NCI-H146 treated with DMSO at 0.1 percent for 48 hours (cell line): ENCODE results near the gene GCNT2.
"Not testable (repeated sequence)": the region's sequence is repeated elsewhere in the genome, so short reads cannot be mapped to it uniquely, and the experiment has no call there.

Experiments
- DNase-seq: peaks from one replicate; lab custom pipeline; 2025; ENCODE audit not compliant: unreplicated experiment; lab: John Stamatoyannopoulos, UW

The GCNT2 gene

DNA sequence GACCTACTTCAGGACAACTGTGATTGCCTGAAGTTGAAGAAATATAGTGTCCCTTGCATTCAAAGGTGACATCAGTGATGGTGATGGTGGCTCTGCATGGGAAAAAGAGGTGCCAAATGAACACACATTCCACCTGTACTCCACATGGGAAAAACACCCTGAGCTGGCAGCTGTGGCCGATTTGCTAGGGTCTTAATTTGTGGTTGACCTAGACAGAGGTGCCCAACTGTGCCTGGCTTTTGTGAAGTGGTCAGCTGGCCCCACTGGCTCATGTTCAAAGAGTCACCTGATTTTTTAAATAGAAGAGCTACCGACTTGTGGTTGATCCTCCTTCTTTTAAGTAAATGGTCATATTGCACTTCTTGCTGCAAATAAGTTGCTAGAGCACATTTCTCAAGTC, 7.6 kb upstream of the GCNT2 start:
- DNase-seq: peak; percentile 17

DNA sequence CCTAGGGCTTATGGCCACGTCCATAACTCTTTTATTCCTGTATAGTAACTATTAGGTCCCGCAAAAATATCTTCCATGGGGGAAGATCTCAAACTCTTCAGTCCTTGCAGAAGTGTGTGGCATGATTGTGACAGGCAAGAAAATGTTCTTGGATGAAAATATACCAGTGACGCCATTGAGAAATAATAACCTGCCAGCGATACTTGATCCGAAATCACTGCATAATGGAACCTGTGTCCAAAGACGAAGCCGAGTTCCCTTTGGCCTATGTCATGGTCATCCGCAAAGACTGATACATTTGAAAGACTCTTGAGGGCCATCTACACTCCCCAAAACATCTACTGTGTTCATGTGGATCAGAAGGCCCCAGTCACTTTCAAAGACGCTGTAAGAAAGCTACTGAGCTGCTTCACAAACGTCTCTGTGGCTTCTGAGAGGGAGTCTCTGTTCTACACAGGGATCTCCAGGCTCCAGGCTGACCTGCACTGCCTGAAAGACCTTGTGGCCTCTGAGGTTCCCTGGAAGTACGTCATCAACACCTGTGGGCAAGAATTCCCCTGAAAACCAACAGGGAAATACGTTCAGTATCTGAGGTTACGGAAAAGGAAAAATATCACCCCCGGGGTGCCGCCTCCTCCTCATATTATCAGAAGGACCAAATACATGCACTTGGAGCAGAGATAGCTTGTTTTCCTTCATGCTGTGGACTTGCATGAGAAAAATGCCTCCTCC, 6.9 kb upstream of the GCNT2 start:
- DNase-seq: no peak

DNA sequence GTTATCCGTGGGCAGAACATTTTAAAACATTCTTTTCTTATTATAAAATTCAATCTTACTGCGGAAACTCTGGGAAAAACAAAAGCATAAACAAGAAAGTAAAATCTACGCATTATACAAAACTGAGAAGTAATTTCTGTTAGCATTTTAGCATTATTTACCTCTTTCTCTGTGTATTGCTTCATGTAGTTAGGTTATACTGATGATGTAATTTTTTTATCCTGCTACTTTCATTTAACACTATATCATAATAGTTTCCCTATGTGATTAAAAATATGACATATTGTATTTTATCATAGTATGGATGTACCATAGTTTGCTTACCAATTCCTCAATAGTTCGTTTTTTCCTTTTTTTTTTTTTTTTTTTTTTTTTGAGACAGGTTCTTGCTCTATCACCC, 4.2 kb upstream of the GCNT2 start:
- no peak for DNase-seq

DNA sequence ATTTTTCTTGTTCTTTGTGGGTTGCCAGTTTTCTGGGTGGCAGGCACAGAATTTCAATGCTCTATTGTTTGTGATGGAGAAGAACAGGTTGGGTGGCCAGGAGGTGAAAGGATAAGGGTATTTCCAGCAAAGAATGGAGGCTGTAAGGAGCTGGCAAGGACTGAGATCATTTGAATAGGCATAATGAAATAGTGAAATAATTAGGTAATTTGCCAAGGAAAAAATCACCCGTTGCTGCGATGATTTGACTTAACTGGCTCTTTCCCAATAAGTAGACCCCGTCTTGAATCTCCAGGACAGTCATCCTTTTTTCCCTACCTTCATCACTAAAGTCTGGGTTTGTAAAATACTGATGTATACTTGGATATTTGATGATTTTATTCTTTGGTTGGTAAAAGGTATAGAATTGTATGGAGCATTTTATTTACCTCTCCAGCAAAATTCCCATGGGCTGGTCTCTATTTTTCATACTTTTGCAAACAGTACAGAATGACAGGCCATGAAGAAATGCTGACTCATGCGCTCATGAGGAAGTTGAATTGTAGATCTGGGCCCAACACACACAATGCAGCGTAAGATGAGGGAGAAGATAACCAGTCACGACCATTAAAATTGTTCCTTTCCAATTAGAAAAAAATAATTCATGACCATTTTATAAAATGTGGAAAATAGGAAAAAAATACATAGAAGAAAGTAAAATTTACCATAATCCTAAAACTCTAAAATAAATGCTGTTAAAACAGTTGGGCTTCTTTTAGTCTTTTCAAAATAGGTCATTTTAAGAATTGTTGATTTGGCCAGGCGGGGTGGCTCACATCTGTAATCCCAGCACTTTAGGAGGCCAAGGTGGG, 2.4 kb upstream of the GCNT2 start:
- no peak for DNase-seq

DNA sequence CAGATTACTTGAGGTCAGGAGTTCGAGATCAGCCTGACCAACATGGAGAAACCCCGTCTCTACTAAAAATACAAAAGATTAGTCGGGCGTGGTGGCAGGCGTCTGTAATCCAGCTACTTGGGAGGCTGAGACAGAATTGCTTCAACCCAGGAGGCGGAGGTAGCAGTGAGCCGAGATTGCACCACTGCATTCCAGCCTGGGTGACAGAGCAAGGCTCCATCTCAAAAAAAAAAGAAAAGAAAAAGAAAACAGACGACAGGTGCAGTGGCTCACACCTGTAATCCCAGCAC, 1.8 kb upstream of the GCNT2 start:
- not testable (repeated sequence) for DNase-seq

DNA sequence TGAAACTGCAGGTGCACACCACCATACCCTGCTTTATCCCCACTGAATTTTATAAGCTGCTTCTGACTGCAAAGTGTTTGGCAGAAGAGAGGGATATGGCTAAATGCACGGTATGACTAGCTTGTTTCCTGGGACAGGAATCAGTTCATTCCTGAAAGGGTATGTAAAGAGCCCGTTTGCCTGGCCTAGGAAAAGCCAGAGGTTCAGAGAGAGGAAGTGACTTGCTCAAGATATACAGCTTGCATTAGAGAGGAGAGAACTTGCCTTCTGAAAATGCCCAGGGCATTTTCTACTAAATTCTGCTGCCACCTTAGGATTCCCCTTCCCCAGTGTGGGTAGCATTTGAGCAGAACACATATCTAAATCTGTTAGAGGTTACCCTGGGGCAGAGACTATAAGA, 683 bp upstream of the GCNT2 start:
- no peak for DNase-seq

DNA sequence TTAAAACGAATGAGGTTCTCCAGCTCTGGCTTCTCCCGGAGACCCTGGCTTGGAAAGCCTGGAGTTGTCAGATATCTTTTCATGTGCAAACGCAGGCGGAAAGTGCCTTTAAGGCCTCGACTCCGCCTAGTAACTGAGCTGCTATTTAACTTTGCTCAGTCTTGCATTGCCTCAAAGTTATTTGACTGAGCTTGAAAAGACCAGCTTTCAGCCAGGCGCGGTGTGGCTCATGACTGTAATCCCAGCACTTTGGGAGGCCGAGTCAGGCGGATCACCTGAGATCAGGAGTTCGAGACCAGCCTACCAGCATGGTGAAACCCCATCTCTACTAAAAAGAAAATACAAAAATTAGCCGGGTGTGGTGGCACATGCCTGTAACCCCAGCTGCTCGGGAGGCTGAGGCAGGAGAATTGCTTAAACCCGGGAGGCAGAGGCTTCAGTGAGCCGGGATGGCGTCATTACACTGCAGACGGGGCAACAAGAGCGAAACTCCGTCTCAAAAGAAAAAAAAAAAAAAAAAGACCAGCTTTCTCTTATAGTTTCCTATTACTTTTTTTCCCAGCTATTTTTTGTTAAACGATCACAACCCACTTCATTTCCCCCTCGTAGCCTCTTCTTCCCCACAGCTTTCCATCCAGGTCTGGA, 1.9 kb downstream of the GCNT2 start:
- DNase-seq: no peak

DNA sequence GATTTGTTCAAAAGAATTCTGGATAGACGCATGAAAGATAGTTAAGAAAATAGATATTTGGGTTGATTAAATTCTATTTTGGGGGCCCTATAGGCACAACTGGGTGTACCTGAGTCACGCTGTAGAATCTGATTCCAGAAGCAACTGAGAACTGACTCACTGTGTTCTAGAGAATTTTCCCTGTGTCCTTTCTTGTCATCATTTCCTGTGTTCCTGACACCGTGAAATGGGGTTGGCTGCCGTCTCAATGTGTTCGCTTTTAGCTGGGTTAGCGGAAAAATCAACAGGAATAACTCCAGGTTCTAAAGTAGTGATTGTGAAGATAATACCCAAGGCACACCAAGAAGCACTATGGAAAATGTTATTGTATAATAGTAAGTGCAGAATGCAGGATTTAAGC, 5.0 kb downstream of the GCNT2 start:
- DNase-seq: no peak

DNA sequence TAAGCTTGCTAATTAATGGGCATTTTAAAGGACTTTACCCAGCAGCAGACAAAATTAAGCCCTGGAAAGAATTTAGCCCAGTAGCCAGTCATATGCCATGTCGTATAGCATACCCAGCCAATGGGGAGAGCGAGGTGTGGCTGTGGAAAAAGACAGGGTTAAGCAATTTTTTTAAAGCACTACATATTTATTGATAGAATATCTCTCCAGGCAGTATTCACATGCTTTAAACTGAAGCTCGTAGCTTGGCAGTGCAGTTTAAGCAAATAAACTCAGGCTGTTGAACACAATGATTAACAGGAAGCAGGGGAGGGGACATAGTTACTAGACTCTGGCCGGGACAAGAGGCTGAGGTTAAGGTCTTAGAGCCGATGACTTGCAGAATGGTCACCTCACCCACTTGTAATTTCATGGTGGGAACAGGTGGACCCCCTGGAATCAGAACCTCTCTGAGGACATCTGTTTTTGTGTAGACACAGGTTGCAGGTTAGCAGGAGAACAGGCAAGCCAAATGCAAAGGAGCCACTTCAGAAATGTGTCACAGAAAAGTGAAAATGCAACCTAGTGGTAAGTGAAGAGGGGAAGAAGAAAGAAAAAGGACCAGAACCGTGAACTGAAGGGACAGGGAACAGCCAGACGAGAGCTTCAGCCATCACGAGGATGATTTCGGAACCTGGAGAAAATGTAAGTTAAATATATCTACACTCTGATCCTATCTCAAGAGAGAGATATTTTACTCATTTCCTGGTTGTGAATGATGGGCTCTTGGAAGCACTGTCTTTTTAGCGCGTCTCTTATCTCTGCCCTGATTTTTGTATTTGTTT, 7.2 kb downstream of the GCNT2 start:
- peak; percentile 39 for DNase-seq

DNA sequence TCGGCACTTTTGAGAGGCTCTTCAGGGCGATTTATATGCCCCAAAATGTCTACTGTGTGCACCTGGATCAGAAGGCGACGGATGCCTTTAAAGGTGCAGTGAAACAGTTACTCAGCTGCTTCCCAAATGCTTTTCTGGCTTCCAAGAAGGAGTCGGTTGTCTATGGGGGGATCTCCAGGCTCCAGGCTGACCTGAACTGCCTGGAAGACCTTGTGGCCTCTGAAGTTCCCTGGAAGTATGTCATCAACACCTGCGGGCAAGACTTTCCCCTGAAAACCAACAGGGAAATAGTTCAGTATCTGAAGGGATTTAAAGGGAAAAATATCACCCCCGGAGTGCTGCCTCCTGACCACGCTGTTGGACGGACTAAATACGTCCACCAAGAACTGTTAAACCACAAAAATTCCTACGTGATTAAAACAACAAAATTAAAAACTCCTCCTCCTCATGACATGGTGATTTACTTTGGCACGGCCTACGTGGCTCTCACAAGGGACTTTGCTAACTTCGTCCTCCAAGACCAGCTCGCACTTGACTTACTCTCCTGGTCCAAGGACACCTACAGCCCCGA, 8.2 kb downstream of the GCNT2 start:
- no peak for DNase-seq

DNA sequence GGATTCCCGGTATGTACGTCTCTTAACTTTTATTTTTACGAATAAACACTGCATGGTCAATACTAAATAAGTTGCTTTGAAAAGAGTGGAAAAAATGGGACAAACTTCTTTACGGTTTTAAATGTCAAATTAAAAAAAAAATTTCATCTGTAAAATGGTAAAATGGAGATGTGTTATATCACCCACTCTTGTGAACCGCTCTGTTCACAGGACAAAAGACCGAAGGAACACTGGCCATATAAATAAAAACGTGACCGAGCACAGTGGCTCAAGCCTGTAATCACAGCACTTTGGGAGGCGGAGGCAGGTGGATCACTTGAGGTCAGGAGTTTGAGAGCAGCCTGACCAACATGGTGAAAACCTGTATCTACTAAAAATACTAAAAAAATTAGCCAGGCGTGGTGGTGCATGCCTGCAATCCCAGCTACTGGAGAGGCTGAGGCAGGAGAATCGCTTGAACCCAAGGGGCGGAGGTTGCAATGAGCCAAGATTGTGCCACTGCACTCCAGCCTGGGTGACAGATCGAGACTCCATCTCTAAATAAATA, 8.8 kb downstream of the GCNT2 start:
- DNase-seq: not testable (repeated sequence)

DNA sequence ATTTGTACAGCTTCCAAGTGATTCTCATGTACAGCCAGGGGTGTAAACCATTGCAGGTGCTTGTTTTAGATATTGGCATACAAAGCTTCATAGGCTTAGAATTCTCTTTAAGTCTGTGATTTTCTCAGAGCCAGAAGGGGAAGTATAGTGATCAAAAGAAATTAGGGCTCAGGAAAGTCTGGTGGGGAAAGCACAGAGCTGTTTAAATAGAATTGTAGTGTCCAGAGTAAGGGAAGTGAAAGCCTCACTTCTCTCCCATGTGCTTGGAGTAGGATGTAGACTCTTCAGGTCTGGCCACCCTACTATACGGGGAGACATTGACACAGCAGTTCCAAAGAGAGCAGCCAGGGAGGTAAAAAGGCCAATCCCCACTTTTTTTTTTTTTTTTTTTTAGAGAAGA, 10.4 kb downstream of the GCNT2 start:
- DNase-seq: no peak

DNA sequence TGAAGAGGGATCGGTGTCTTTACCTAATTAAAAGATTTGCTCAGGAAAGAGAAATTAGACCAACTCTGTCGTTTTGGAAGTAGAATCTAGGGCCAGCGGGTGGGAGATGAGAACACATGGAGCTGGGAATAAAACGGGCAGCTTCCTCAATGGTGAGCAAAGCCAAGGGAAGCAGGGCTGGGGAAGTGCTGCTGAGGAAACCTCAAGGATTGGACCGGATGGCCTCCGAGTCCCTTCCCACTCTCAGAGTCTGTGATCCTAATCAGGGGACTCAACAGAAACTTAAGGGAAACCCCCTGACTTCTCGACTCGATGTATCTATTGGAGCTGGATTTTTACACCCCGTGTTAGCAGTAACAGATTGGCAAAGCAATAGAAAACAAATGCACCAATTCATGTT, 10.8 kb downstream of the GCNT2 start:
- DNase-seq: no peak

DNA sequence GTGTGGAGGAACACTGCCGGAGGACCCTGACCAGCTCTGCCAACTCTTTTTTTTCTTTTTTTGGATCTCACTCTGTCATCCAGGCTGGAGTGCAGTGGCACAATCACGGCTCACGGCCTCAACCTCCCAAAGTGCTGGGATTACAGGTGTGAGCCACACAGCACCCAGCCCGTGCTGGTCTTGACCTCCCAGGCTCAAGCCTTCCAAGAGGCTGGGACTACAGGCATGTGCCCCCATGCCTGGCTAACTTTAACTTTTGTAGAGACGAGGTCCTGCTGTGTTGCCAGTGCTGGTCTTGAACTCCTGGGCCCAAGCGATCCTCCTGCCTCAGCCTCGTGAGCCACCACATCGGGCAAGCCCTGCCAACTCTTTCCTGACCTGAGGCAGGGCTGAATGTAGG, 11.2 kb downstream of the GCNT2 start:
- no peak for DNase-seq

DNA sequence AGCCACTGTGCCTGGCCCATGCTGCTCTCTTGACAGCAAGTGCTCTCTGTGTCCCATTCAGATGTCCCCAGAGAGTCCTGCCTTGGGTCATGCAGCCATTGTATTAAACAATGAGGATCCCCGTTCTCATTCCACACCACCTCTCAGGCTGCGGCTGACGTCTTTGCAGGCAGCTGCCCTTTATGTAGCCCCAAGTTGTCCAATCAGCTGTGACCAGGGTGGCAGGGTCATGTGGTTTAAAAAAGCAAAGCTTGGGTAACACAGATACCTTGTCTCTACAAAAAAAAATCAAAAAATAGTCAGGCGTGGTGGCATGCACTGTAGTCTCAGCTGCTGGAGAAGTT, 13.2 kb downstream of the GCNT2 start:
- no peak for DNase-seq

DNA sequence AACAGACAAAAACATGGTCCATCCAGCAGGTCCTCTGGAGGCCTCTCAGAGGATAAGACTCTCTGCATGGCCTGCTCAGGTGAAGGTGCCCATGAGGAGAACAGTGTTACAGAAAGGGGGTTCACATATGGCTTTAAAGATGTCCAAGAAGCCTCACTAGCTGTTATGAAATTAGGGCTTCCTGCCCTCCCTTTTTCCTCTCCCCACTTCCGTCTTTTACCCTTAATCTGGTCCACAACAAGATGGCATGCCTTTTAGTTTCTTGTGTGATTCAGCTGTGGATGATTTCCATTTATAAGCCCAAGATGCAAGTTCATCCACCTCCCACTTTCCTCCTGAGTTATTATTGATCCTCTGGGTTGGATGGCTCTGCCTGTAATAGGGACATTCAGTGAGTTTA, 14.0 kb downstream of the GCNT2 start:
- no peak for DNase-seq

DNA sequence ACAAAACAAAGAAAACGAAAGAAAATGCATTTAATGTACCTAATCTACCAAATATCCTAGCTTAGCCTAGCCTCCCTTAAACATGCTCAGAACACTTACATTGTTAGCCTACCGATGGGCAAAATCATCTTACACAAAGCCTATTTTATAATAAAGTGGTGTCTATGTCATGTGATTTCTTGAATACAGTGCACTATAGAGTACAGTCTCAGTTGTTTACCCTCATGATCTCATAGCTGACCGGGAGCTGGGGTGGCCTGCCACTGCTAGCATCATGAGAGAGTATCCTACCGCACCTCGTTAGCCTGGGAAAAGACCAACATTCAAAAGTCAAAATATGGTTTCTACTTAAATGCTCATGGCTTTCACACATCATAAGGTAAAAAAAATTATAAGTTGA, 16.6 kb downstream of the GCNT2 start:
- DNase-seq: no peak

DNA sequence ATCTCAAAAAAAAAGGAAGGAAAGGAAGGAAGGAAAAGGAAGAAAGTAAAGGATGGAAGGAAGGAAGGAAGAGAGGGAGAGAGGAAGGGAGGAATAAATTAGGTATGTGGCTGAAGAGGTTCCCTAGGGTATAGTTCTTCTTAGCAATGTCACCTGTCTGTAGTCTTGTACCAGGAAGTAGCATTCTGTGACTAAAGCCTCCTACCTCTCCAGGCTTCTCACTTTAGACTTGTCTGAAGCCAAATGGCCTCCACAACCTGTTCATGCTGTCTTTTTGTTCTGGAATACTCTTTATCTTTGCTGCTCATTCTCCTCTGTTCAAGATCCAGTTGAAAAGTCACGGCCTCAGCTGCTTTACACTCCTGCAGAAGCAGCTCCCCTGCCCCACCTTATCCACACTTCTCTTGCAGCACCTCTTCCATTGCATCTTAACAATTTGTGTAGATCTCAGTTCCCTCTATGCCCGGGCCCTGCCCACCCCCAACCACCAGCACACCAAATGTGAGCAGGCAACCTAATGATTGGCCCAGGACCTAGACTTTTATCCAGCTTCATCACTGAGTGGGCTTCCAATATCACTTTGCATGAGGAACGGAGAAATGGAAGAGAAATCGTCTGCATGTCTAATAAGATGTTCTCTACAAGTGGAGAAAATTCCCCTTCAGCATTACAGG, 19.1 kb downstream of the GCNT2 start:
- no peak for DNase-seq

DNA sequence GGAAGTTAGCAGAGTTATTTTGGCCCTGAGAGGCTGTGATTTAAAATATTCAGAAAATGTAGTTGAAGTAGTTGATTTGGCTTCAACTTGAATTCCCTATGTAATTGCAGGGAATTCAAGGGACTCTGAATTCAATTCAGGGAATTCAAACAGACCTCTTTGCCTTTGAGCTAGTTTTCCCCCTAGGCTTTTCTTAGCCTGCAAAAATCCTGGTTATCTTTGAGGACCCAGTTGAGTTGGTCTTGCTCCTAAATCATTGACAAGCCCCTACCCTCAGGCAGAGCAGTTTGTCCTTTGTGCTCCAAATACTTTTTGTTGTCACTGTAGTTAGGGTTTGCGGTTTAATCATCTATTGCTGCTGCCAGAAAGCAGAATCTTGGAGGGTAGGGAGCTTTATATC, 20.4 kb downstream of the GCNT2 start:
- no peak for DNase-seq

DNA sequence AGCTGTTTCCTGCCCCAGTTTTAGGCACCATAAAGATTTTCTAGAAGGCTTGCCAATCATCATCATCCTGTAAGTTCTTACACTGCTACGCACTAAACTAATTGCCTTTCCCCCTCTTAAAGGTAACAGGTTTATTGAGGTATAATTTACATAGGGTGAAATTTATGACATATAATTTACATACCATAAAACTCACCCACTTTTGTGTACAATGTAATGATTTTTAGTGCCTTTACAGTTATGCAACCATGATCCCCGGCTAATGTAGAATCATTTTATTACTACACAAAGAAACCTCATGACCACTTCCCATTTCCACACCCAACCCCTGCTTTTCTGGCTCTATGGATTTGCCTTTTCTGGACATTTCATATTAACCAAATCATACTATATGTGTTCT, 21.1 kb downstream of the GCNT2 start:
- no peak for DNase-seq
